Femur (tissue), 1 donor: ENCODE data around the gene PLXNA2.
A peak's percentile ranks its signal among the peaks of the same experiment; 100 is the strongest.

Source experiments
- DNase-seq: peaks from one replicate; pipeline ENCODE4 v3.0.0-alpha.2; 2017

The PLXNA2 gene

DNA sequence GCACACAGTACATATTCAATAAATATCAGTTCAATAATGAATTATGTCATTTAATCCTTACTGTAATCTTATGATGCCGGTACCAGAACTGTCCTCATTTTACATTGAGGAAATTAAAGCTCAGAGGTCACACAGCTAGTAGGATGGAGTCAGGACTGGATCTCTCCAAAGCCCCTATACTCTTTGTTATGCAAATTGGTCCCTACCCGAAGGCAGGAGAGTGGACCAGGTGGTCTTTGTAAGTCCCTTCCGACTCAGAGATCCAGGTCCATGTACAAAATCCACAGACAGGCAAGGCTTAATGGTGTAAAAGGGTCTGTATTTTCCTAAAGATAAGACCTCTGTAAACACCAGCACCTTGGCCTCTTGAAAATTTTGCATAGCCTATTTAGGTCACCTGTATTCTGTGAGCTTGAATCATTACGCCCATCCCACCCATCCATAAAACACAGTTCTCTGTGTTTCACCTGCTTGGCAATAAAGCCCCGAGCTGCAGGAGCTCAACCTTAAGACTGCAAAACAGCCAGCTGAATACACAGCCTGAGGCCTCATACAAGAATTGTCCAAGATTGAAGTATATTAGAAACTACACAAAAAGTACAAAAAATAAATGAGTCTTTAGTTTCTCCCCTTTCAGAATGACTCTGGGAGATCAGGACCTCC lies 41.7 kb downstream of the PLXNA2 start:
- DNase-seq: no peak

DNA sequence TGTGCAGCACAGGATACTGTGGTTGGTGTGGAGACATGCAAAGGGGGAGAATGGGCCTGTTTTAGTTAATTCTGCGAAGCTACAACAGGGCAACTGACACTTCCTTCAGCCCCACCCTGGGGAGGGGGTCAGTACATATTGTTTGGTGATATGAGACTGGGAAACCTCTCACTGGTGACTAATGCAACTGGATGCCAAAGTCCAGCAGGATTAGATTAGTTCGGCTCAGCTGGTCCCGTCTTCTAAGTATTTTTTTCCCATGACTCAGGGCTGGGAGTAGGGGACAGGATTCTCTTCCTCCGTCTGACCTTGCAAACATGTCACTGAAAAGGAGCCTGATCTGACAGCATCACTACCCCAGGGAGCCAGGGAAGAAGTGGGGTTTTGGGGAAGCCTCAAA lies 43.0 kb downstream of the PLXNA2 start:
- no peak for DNase-seq

DNA sequence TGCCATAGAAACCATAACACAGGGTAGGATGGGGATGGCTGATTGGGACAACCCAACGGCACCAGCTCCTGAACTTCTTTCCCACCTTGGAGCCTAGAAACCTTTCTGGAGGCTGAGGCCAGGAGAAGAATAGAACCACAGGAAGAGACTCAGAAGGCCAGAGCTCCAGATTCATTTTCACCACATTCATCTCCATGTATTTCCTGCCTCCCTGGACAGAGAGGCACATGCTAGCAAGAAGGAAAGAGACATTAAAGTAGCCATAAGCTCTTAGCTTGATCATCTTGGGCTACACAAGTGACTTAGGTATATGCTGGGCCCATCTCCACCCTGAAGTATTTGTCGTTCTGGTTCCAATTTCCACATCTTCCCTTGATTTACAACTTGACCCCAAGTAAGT lies 44.1 kb downstream of the PLXNA2 start:
- no peak for DNase-seq

DNA sequence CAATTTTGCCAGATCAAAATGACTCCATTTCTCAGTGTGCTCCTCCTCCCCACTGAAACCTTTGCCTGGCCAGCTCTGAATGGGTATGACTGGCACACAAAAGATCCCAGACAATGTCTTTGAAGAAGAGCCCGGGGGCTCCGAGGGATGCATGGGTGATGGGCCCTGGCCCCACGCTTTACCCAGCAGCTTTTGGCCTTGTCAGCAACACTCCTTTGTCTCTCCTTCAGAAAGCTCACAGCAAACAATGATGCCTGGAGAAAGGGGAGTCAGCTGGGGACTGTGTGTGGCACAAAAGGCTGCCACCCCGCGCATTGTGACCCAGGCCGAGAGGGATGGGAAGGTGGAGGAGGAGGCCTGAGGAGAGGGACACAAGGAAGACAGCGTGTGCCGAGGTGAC lies 45.9 kb downstream of the PLXNA2 start:
- DNase-seq: no peak

DNA sequence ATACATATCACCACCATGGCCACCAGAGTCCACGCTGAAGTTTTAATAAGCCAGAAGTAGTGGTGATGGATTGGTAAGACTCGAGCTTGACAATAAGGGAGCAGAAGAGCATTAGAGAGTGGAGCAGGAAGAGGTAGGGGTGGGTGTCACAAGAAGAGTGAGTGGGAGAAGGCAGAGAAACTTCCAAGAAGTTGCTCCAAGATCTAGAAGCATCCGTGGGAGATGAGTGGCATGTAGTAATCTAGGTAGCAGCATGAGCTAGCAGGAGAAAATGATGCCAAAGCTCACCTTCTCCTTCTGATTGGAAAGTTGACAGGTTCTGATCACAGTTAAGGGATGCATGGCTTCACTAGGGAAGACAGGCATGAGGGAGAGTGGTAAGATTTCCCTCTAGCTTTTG lies 49.2 kb downstream of the PLXNA2 start:
- DNase-seq: no peak

DNA sequence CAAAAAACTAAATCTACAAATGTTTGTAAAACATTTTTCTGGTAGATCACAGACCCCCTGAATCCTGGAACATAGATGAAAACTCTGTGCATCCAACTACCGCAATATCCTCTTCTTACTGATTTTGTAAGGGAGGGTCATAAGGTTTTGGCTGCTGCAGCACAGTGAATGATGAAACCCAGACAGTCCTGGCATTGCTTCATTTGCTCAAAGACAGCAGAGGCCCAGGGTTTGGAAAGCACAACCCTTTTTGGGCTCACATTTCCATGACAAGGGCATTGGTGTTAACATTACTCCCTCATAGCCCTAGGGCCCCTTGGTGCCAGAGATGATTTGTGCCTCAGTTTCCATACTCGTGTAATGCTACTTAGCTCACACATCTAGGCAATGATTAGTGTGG lies 51.2 kb downstream of the PLXNA2 start:
- DNase-seq: no peak

DNA sequence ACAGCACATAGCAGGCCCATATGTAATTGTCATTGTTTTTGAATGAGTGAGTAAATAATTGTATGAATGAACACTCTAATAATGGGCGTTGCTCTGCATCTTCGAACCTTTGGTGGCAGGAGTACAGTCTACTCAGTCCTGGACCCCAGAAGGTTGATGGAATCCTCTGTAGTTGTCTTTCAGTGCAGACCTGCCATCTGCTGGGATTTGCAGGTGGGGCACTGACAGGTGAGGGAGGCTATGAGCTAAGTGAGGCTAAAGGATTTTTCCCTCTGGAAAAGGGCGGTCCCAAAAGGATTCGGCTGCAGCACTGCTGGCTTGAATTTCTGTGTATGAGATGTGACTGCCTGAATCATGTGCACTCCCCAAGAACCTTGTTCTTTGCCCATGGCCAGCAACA lies 53.4 kb downstream of the PLXNA2 start:
- DNase-seq: no peak

DNA sequence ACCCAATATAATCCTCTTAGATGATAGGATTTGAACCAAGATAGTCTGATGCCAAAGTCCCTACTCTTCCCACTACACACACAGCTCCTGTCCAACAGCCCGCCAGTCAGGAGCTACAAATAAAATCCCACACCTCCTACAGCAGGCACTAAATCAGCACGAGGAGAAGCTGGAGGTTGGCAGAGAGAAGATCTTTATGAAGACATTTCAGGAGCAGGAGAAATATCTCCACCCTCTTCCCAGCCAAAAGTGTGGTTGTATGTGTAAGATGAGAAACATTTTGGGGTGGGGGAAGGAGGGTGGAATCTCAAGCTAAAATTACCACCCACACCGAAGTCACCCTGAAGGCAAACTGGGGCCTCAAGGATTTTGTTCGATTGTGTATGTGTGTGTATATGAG lies 54.5 kb downstream of the PLXNA2 start:
- no peak for DNase-seq

DNA sequence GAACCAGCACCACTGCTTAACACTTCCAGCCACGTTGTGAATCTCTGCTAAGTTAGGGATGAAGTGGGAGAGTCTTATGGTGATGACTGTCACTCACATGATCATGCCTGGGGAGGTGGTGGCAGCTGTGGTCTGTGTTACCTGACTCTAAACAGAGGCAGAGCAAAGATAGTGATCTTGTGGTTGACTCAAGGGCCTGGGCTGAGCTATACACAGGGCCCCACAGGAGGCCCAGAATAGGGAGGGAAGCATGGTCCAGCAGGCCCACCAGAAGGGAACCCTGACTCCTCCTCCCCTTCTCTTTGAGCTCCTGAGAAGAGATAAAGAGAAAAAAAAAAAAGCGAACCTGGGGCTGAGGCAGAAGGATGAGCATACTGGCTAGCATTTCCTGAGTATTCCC lies 55.0 kb downstream of the PLXNA2 start:
- DNase-seq: no peak

DNA sequence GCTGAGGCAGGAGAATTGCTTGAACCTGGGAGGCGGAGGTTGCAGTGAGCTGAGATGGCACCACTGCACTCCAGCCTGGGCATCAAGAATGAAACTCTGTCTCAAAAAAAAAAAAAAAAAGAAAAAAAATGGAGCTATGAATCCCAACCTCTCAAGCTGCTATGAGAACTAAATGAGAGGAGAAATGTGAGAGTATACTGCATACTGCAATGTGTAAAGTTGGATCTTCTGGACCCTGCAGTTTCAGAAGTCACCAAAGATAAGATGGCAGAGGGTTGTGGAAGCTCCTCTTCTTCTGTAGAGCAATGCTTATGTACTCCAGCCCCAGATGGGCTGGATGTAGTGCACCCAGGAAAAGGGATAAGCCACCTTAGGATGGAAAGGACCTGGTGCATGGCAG lies 55.6 kb downstream of the PLXNA2 start:
- DNase-seq: no peak

DNA sequence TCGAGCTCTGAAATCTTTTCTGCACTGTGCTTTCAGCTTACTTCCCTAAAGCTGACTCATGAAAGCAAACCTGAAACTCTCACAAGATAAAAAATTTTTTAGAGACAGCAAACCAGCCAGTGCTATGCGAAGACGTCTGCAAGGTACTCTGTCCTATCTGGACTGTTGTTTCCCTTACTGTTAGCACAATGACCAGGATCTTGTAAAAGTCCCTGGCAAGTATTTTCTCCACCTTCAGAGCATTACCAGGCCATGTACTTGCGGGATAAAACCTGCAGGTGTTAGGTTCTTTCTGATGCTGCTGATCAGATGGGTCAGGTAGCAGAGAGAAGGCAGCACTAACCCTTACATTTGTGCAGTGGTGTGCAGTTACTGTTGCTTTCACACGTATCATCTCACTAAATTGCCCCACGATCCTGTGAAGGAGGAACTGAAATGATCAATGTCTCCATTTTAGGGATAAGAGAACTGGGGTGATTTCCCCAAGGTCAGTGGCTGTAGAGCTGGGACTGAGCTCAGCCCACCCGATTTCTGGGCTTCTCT lies 56.6 kb downstream of the PLXNA2 start:
- no peak for DNase-seq

DNA sequence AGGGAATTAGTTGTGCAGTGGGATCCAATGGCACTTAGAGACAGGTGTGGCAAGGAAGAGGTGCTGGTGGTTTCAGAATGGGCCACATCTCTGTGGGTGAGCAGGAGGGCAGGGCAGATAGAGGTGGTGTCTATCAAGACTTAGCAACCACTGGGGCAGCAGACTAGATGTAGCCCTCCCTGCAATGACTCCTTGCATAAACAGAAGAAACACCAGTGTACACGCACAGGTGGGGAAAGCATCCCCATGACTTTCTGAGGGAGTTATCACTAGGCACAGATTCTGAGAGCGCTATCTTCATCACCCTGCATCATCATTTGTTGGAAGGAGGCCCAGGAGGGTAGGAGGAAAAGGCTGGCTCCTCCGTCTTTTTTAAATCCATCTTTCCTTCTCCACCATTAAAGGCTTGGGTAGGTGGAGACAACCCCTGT lies 58.4 kb downstream of the PLXNA2 start:
- no peak for DNase-seq

DNA sequence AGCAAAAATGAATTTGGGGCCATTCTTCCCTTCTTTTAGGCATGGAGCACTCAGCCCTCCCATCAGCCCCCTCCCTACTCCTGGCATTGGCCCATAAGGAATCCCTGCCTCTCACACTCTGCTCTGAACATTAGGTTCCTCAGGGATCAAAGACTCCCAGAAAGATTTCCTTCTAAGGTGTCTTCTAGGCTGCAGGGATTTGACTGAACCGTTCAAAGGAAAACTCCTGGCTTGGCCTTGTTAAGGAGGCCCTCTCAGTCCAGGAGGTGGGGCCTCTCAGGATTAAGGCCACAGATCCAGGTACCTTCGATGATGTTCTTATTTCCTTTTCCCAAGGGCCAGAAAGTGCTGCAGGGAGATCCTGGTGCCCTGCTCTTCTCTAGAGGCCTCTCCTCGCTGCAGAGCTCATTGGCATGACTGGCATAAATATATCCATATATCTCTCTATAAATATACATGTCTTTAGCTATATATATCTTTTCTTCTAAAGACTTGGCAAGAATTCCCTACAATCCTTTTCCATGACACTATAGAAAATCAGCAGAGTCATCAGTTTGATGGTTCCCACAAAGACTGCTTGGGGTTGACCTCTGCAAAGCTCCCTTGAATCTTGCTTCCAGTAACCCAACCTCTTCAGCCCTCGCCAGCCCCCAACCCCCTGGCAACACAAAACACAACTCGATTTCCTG lies 59.1 kb downstream of the PLXNA2 start:
- DNase-seq: no peak

DNA sequence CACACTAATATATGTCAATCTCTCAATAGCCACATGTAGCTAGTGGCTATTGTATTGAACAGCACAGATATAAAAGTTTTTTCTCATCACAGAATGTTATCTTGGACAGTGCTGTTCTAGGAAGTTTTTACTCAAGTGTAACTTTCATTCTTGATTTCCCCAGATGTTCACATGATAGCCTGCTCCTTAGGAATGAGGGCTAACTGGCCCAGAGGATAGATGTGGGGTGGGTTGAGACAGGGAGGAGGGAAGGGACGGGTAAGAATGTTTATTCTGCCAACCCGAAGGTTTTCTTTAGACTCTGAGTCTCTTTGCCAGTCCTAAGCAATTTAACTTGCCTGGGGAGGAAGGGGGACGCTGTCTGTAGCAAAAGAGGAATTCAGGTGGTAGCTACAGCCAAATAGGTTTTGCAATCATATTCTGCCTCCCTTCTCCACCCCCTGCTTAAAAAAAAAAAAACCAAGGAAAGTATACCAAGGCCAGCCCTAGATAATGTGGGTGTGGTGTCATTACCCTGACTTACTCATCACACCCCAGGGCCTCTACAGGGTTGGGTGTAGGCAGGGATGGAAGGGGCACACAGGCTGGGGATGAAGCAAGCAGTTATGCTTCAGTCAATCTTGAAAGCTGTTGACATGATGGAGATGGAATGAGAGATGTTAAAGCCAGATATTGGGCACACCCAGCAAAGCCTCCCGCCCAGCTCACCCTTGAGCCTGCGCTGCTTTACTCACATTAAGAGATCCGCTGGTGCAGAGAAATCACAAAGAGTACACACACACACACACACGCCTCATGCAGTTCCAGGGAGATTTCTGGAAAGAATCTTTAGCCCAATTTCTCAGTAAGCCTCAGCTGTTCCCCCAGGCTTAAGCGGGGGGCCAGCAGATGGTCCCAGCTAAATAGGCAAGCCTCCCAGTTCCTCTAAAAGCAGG lies 59.9 kb downstream of the PLXNA2 start:
- peak; percentile 56 for DNase-seq

DNA sequence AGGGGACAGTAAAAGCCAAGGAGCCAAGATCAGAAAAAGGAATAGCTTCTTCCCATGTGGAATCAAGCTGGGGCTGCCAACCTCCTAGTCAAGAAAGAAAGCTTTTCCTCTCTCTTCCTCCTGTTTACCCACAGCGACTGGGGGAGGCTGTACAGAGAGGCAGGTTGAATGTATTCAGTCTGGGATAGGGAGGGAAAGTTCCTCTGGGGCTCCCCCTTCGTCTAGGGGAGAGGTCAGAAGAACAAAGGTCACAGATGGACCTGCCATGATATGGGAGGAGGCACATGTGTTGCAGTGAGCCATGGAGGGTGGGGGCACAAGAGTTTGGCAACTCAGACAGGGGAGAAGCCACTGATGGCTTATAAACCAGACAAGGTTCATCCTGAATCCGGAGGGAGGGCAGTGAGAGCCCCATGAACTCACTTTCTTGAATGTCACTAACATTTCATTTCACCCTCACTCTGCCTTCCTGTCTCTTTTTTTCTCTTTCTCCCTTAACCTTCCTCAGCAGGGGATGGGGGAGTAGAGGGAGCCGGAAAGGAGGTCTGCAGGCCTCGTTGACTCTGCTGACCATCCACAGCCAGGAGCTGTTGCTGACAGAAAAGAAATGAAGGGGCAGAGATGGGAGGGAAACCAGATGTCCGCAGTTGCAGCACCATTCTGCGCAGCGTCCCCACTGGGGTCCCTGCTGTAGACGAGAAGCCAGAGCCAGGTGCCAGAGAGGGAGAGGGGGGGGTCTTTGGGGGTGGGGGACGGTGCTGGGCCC lies 61.1 kb downstream of the PLXNA2 start:
- DNase-seq: no peak

DNA sequence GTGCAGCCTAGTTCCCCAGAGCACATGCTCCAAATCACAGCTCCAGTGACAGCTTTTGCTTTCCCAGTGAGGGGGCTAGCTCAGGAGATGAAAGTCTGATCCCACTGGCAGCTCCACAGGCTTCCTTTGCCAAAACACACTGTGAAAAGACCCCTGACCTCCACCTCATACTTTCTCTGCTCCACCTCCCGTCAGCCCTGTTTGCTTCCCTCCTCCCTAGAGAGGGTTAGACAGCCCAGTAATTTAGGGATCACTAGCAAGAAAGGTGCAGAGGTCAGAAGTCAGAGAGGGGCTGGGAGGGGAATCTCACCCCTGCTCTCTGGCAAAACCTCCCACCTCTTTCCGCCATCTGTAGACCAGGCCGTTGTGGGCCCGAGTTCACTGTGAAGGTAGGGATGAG lies 62.8 kb downstream of the PLXNA2 start:
- DNase-seq: no peak

DNA sequence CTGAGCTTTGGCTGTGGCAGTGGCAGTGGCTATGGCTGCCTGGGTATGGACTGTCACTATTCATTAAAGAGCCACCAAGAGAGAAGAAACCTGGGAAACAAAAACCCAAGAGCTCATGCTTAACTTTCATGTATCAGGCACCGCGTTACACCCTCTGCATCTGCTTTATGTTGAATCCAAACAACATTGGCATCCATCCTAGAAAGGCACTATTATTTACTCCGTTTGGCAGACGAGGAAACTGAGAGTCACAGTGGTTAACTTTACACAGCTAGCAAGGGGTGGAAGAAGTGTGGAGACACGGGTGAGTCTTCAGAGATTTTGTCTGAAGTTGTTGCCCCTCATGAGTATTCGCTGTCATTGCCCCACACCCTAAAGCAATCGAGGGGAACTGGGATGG lies 63.8 kb downstream of the PLXNA2 start:
- no peak for DNase-seq

DNA sequence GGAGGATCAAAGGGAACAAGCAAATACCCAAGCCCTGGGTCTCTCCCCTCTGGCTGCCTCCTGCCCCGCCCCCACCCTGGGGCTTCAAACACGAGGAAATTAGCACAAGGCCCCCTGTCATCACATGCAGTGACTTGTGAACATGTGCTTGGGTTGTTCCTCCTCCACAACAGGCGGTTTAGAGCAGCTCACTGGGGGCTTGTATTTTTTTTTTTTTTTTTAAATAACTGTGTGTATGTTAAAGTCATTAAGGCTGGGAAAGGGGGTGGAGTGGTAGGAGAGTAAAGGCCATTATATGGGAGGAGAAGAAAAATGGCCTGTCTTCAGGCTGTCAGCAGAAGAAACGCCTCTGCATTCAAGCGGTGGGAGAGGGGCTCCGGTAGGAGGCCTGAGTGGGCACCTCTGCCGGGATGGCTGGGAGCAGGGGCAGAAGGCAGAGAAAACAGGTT lies 64.2 kb downstream of the PLXNA2 start:
- no peak for DNase-seq

DNA sequence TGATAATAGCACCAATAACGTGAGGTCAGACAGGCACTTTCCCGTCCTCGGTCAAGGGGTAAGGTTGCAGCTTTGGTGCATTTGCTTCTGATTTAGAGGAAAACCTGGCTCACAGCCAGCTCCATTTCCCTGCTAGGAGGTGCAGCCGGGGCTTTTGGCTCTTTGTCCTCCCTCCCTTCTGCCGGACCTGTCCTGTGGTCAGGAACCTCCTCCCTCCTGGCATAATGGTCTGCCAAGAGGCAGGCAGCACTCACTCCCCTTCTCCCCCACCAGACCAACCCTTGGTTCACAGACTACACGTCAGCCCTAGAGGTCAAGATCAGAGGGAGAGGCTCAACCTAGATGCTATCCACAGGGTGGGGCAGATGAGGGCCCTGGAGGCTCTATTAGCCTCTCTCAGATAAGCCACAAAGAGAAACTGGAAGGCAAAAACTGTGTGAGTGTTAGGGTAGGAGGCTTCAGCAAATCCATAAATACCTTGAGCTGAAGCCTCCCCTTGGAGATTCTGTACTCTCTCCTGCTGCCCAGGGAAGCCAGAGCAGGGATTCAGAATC lies 64.8 kb downstream of the PLXNA2 start:
- DNase-seq: no peak

DNA sequence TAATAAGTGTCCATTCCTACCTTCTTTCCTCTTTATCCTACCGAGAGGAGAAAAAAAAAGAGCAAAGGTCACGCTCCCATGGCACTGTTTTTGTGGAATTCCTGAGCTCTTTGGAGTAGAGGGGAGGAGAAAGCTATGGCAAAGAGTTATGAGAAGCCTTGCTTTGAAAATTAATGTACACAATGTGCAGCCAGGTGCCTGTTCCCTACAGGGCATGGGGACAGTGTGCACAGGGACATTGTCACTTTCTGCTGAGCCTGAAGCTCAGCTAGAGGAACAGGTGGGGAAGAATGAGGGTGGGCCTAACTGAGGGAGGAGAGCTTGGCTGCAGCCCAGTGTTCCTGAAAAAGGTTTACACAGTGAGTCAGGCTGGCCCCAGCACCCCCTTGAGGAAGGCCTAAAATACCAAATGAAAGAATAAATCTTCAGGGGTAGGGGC lies 66.1 kb downstream of the PLXNA2 start:
- DNase-seq: no peak

DNA sequence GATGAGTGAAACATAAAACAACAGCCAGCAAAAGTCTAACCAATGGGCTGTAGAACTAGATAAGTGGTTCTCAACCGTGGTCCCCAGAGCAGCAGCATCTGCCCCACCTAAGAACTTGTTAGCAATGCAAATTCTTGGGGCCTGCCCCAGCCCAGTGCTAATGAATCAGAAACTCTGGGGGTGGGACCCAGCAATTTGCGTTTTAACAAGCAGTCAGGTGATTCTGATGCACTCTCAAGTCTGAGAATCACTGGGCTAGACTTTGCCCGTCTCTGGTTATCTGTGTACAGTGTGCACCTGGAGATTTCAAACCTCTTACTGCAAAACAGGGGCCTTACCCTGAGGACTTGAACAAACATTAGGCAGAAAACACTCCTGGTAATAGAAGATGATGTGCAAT lies 66.5 kb downstream of the PLXNA2 start:
- no peak for DNase-seq

DNA sequence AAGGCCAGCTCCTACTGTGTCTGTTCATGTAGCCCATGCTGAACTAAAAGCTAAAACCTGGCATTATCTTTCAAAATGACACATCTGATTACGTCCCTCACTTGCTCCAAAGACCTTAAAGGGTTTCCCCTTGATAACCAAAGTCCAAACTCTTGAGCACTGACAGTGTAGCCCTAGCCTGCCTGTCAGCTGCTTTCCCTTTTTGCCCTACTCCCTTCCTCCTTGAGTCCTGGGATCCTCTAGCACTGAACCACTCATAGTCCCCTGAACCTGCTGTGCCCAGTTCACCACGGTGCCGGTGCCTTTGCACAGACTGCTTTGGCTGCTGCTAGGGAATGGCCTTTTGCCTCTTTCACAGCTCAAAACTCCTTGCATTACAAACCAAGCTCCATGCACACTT lies 67.5 kb downstream of the PLXNA2 start:
- DNase-seq: no peak
